ENCODE results near the gene SP7. TPM values are rescaled to one million over a fixed set of nuclear protein-coding genes. Genes with fewer than 3 reads are reported as not detected.

SP7 gene
- total and polyA plus RNA-seq, 10 of the 15 experiments (the other 5 are each of a cell fraction or from before 2014, with no cell fraction given): 0.05 to 0.11 TPM; not detected in 8

DNA sequence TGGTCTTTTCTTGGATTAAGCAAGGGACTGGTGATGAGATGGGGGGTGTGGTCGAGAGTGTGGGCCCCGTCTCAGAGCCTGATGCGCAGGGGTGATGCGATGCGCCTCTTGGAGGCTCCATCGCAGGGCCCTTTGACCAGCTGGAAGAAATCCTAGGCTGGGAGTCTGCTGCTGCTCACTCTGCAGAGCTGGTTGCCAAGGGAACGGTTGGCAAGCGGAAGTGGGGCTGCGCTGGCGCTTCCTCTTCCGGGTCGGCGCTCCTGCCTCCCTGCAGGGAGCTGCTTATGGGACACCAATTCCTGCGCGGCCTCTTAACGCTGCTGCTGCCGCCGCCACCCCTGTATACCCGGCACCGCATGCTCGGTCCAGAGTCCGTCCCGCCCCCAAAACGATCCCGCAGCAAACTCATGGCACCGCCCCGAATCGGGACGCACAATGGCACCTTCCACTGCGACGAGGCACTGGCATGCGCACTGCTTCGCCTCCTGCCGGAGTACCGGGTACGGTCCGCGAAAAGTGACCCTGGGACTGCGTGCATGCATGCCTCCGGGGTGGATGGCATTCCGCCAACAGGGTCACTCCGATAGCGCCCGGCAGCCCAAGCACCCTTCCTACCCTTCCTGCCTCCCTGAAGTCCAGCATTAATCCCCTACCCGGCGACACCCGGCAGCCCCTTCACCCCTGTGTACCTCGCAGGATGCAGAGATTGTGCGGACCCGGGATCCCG is 36.5 kb downstream of the SP7 start, which contains the start of gene MYG1 (continued):
- TF ChIP-seq CEBPB (IDR thresholded peaks at IDR 0.05; ENCODE audit: borderline replicate concordance in 1 of 2, low read depth in 2 of 2, low read length in 2 of 2): no peak
- no peak for TF ChIP-seq FOS (IDR thresholded peaks at IDR 0.05; ENCODE audit: borderline replicate concordance, extremely low read depth, insufficient read length)
- TF ChIP-seq, protein P1, sequence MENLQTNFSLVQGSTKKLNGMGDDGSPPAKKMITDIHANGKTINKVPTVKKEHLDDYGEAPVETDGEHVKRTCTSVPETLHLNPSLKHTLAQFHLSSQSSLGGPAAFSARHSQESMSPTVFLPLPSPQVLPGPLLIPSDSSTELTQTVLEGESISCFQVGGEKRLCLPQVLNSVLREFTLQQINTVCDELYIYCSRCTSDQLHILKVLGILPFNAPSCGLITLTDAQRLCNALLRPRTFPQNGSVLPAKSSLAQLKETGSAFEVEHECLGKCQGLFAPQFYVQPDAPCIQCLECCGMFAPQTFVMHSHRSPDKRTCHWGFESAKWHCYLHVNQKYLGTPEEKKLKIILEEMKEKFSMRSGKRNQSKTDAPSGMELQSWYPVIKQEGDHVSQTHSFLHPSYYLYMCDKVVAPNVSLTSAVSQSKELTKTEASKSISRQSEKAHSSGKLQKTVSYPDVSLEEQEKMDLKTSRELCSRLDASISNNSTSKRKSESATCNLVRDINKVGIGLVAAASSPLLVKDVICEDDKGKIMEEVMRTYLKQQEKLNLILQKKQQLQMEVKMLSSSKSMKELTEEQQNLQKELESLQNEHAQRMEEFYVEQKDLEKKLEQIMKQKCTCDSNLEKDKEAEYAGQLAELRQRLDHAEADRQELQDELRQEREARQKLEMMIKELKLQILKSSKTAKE (IDR thresholded peaks at IDR 0.05; ENCODE audit: low read depth, poor library complexity, severe bottlenecking): no peak
- peak; percentile 60; the same call in 1 of the 2 replicates for TF ChIP-seq ASH2L (IDR thresholded peaks at IDR 0.05; ENCODE audit: borderline replicate concordance, low read depth)
- TF ChIP-seq, protein P2, sequence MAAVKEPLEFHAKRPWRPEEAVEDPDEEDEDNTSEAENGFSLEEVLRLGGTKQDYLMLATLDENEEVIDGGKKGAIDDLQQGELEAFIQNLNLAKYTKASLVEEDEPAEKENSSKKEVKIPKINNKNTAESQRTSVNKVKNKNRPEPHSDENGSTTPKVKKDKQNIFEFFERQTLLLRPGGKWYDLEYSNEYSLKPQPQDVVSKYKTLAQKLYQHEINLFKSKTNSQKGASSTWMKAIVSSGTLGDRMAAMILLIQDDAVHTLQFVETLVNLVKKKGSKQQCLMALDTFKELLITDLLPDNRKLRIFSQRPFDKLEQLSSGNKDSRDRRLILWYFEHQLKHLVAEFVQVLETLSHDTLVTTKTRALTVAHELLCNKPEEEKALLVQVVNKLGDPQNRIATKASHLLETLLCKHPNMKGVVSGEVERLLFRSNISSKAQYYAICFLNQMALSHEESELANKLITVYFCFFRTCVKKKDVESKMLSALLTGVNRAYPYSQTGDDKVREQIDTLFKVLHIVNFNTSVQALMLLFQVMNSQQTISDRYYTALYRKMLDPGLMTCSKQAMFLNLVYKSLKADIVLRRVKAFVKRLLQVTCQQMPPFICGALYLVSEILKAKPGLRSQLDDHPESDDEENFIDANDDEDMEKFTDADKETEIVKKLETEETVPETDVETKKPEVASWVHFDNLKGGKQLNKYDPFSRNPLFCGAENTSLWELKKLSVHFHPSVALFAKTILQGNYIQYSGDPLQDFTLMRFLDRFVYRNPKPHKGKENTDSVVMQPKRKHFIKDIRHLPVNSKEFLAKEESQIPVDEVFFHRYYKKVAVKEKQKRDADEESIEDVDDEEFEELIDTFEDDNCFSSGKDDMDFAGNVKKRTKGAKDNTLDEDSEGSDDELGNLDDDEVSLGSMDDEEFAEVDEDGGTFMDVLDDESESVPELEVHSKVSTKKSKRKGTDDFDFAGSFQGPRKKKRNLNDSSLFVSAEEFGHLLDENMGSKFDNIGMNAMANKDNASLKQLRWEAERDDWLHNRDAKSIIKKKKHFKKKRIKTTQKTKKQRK (IDR thresholded peaks at IDR 0.05; ENCODE audit: low read depth, low read length): no peak
- no peak for TF ChIP-seq FOXM1 (IDR thresholded peaks at IDR 0.05; ENCODE audit: low read depth, low read length)
- TF ChIP-seq, protein P3, sequence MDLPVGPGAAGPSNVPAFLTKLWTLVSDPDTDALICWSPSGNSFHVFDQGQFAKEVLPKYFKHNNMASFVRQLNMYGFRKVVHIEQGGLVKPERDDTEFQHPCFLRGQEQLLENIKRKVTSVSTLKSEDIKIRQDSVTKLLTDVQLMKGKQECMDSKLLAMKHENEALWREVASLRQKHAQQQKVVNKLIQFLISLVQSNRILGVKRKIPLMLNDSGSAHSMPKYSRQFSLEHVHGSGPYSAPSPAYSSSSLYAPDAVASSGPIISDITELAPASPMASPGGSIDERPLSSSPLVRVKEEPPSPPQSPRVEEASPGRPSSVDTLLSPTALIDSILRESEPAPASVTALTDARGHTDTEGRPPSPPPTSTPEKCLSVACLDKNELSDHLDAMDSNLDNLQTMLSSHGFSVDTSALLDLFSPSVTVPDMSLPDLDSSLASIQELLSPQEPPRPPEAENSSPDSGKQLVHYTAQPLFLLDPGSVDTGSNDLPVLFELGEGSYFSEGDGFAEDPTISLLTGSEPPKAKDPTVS (IDR thresholded peaks at IDR 0.05; ENCODE audit: low read depth, low read length): no peak
- no peak for TF ChIP-seq NFYA (IDR thresholded peaks at IDR 0.05; ENCODE audit: borderline replicate concordance, low read depth, low read length)
- TF ChIP-seq POLR2A (IDR thresholded peaks at IDR 0.05; ENCODE audit: low read depth, low read length): peak; percentile 91
- TF ChIP-seq, protein P4, sequence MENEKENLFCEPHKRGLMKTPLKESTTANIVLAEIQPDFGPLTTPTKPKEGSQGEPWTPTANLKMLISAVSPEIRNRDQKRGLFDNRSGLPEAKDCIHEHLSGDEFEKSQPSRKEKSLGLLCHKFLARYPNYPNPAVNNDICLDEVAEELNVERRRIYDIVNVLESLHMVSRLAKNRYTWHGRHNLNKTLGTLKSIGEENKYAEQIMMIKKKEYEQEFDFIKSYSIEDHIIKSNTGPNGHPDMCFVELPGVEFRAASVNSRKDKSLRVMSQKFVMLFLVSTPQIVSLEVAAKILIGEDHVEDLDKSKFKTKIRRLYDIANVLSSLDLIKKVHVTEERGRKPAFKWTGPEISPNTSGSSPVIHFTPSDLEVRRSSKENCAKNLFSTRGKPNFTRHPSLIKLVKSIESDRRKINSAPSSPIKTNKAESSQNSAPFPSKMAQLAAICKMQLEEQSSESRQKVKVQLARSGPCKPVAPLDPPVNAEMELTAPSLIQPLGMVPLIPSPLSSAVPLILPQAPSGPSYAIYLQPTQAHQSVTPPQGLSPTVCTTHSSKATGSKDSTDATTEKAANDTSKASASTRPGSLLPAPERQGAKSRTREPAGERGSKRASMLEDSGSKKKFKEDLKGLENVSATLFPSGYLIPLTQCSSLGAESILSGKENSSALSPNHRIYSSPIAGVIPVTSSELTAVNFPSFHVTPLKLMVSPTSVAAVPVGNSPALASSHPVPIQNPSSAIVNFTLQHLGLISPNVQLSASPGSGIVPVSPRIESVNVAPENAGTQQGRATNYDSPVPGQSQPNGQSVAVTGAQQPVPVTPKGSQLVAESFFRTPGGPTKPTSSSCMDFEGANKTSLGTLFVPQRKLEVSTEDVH (IDR thresholded peaks at IDR 0.05; ENCODE audit: low read depth, partially characterized antibody): peak; percentile 93
- TF ChIP-seq, protein P5, sequence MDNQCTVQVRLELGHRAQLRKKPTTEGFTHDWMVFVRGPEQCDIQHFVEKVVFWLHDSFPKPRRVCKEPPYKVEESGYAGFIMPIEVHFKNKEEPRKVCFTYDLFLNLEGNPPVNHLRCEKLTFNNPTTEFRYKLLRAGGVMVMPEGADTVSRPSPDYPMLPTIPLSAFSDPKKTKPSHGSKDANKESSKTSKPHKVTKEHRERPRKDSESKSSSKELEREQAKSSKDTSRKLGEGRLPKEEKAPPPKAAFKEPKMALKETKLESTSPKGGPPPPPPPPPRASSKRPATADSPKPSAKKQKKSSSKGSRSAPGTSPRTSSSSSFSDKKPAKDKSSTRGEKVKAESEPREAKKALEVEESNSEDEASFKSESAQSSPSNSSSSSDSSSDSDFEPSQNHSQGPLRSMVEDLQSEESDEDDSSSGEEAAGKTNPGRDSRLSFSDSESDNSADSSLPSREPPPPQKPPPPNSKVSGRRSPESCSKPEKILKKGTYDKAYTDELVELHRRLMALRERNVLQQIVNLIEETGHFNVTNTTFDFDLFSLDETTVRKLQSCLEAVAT (IDR thresholded peaks at IDR 0.05): no peak
- peak; percentile 71 for TF ChIP-seq SPI1 (IDR thresholded peaks at IDR 0.05; ENCODE audit: borderline replicate concordance, insufficient read depth, low read depth, low read length)
- TF ChIP-seq ZZZ3 (IDR thresholded peaks at IDR 0.05; ENCODE audit: control insufficient read depth, insufficient read length, low read depth): no peak
- no peak for TF ChIP-seq EZH2 (IDR thresholded peaks at IDR 0.05; ENCODE audit: borderline replicate concordance, control insufficient read depth, low read depth, low read length)
- no peak for TF ChIP-seq SRF (IDR thresholded peaks at IDR 0.05; ENCODE audit: low read depth in 2 of 2, low read length in 2 of 2)
- no peak for TF ChIP-seq HDAC6 (IDR thresholded peaks at IDR 0.05; ENCODE audit: unreplicated experiment)
